Heart left ventricle (tissue), 16 donors: ENCODE data around the gene C2CD4C. TPM values are rescaled to one million over a fixed set of nuclear protein-coding genes. Genes with fewer than 3 reads are reported as not detected.

Experiments
- ATAC-seq, 4 donors: fragments of 200-7000 bp; cut with Tn5 transposase; one replicate each; pipeline ENCODE4 v1.9.1; 2020 to 2022; ENCODE audit warnings: moderate library complexity in 4 of 4, mild to moderate bottlenecking in 3 of 4, moderate number of reproducible peaks in 1 of 4
- DNase-seq, 5 donors: peaks; one replicate each; pipeline ENCODE4 v3.0.0-alpha.2; 2020
- H3K27ac ChIP-seq, 12 donors: fragments of 200-600 bp; sonication (generic) in 4 of 12; one replicate each; pipeline versions ENCODE4 v1.5.0 to v1.8.0; 2016 to 2022; ENCODE audit warnings: mild to moderate bottlenecking in 2 of 12
- H3K27me3 ChIP-seq, 9 donors: fragments of 200-600 bp; sonication (generic) in 2 of 9; one replicate each; pipeline versions ENCODE4 v1.5.1 to v1.8.0; 2016 to 2022; ENCODE audit warnings: mild to moderate bottlenecking in 3 of 9
- H3K36me3 ChIP-seq, 9 donors: fragments of 200-600 bp; sonication (generic) in 2 of 9; one replicate each; pipeline versions ENCODE4 v1.5.0 to v1.8.0; 2018 to 2022; ENCODE audit warnings: mild to moderate bottlenecking in 2 of 9
- H3K4me1 ChIP-seq, 12 donors: fragments of 200-600 bp; sonication (generic) in 4 of 12; one replicate each; pipeline versions ENCODE4 v1.5.0 to v1.8.0; 2016 to 2022; ENCODE audit warnings: mild to moderate bottlenecking in 3 of 12
- H3K4me3 ChIP-seq, 12 donors: fragments of 200-600 bp; sonication (generic) in 4 of 12; one replicate each; pipeline versions ENCODE4 v1.5.0 to v1.8.0; 2017 to 2022; ENCODE audit warnings: mild to moderate bottlenecking in 9 of 12, moderate library complexity in 4 of 12
- H3K9me3 ChIP-seq, 12 donors: fragments of 200-600 bp; sonication (generic) in 4 of 12; one replicate each; pipeline versions ENCODE4 v1.5.0 to v1.8.0; 2016 to 2022; ENCODE audit warnings: mild to moderate bottlenecking in 1 of 12
- CTCF ChIP-seq, 12 donors: fragments of 200-600 bp; sonication (generic) in 4 of 12; IDR thresholded peaks; one replicate each; pipeline versions ENCODE4 v1.5.0 to v1.8.0; 2018 to 2022; ENCODE audit warnings: antibody characterized with exemption in 12 of 12, mild to moderate bottlenecking in 5 of 12
- POLR2A ChIP-seq, 2 donors: fragments of 450-650 bp; IDR thresholded peaks; one replicate each; pipeline ENCODE4 v1.6.1; 2017; ENCODE audit warnings: antibody characterized with exemption in 2 of 2, mild to moderate bottlenecking in 2 of 2, moderate library complexity in 2 of 2
- WGBS, 4 donors: extraction: QIAGEN DNeasy Blood & Tissue Kit in 2 of 4; methylation state at CpG; one replicate each; pipeline versions ENCODE4 v1.1.5 to v1.1.7; 2013 to 2018; 5-methylcytosine and 5-hydroxymethylcytosine counted together
- intact Hi-C, 10 donors: fragments of 100-400 bp; cut with DNase I; formaldehyde crosslinking; loops; one replicate each; pipeline versions ENCODE4 v1.11.1 to v1.14.2; 2022
- polyA plus RNA-seq, 2 donors: library from polyadenylated mRNA; stranded (reverse); fragments of 200-250 nt; gene quantifications; one replicate each; pipeline ENCODE4 v1.2.3, GENCODE V29; 2013
- total RNA-seq, 9 donors: library from RNA; depleted of rRNA in 2 of 9; stranded (reverse); fragments of >200 nt in 2 of 9; fragmentation: NEBNext Ultra II Directional in 3 of 9; extraction: Animal tissue kit (Norgen Biotek cat#: 25700) in 3 of 9; gene quantifications; one replicate each; pipeline versions ENCODE4 v1.1.0 to v1.2.4, GENCODE V29; 2016 to 2023
- donor health status: ischemic (EF 13 %, LVEDD 7.1; RV severe dilation, severe dysfunction).
- donor health status: healthy with polysubstance abuse.
- donor health status: DM: no; HTN: yes; CAD: no.
- donor health status: DM: no; HTN: no; CAD: no.
- donor health status: ischemic (EF 25% LVEDD 6.9; RV normal size, moderate dysfunction).
- donor health status: ischemic (EF 25% LVEDD 5.7; RV mildly dilated, moderate dysfunction).
- donor health status: healthy.
- donor health status: DM: yes; HTN: yes; CAD: no.
- donor health status: ischemic (EF 35%, LVEDD 5.7; RV mildly dilated, moderate dysfunction).
- donor health status: nonischemic (EF 11% LVEDD 7.7; RV severe dilation, severe dysfunction).
- donor health status: DM: yes; HTN: yes; CAD: no.
- donor health status: PGD.
- donor health status: ischemic (EF 29% LVEDD 5.4; RV normal size, mild dysfunction).
- donor health status: nonischemic (EF 23%, LVEDD 6.1; RV moderate dilation, normal function).

C2CD4C gene
- total and polyA plus RNA-seq, 11 donors, result 0.12 to 2.2 (median 1.3) TPM

DNA sequence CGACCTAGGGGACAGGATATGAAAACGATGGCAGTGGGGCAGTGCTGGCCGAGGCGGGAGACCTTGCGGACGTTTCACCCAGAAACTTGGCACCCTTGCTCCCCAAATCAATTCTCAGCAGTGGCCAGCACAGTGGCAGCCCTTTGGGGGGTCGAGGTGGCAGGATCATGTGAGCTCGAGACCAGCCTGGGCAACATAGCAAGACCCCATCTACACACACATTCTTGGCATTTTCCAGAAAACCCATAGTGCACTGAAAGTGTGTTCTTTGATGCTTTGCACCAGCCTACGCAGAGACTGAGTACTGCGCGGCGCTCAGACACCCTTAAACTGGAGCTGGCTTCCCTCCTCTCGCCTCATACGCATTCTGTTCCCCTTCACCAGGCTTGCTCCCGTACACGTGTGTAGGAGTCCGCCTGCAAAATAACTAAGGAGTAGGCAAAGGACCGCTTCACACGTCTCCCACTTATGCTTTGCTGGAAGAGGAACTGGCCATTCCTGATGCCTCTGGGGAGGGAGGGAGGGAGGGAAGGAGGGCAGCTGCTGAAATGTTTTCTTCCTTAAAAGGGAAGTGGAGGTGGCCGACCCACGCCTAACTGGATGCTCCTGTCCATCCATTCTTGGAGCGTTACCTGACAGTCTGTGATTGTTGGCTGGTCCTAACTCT is 40.9 kb downstream of the C2CD4C start:
- H3K9me3 ChIP-seq, result no peaks in the 10 kb centered on the region
- intact Hi-C loops, result no loop called here
- no peaks in the 10 kb centered on the region for H3K36me3 ChIP-seq
- no peak overlapping the region for H3K27ac ChIP-seq
- H3K27me3 ChIP-seq, result peaks cover 0 to 28% (median 1%) of the 10 kb centered on the region in 9 donors
- no peak for ATAC-seq
- no peak overlapping the region for H3K4me3 ChIP-seq
- TF ChIP-seq CTCF (IDR thresholded peaks at IDR 0.05), result no peak
- TF ChIP-seq POLR2A (IDR thresholded peaks at IDR 0.05), result no peak
- H3K4me1 ChIP-seq, result peaks cover 0 to 18% (median 13%) of the 10 kb centered on the region in 12 donors
- WGBS, 4 donors, result 65 to 71% (median 68%) methylated on average over 22 of the region's 22 CpGs
- peak in 1 of 5 donors; percentile 25 for DNase-seq

- ATAC-seq (no peak), DNase-seq (peak in 1 of 5 donors; percentile 42)
- Histone ChIP-seq H3K36me3 (no peaks in the 10 kb centered on the region), H3K4me3 (no peak overlapping the region), H3K27ac (no peak overlapping the region), H3K27me3 (peaks cover 0 to 24% (median 0%) of the 10 kb centered on the region in 9 donors), H3K9me3 (no peaks in the 10 kb centered on the region), H3K4me1 (peaks cover 0 to 12% (median 10%) of the 10 kb centered on the region in 12 donors)
- WGBS, 4 donors, result 86 to 91% (median 90%) methylated on average over 14 of the region's 14 CpGs
- intact Hi-C loops, result no loop called here
- TF ChIP-seq CTCF (IDR thresholded peaks at IDR 0.05) (no peak), POLR2A (IDR thresholded peaks at IDR 0.05) (no peak)
Observed at GRCh38 chr19:367561-367960, 41.4 kb downstream of the C2CD4C start.

GRCh38 chr19:366951-367350 is 42.0 kb downstream of the C2CD4C start:
- H3K9me3 ChIP-seq, result no peaks in the 10 kb centered on the region
- no peak for ATAC-seq
- H3K4me3 ChIP-seq, result no peak overlapping the region
- 81 to 93% (median 91%) methylated on average over 8 of the region's 8 CpGs for WGBS, 4 donors
- intact Hi-C loops, result no loop called here
- TF ChIP-seq POLR2A (IDR thresholded peaks at IDR 0.05) (no peak), CTCF (IDR thresholded peaks at IDR 0.05) (no peak)
- peaks cover 0 to 7% (median 5%) of the 10 kb centered on the region in 12 donors for H3K4me1 ChIP-seq
- H3K27ac ChIP-seq, result no peak overlapping the region
- H3K27me3 ChIP-seq, result peaks cover 0 to 20% (median 0%) of the 10 kb centered on the region in 9 donors
- no peaks in the 10 kb centered on the region for H3K36me3 ChIP-seq
- peak in 1 of 5 donors; percentile 43 for DNase-seq

DNA sequence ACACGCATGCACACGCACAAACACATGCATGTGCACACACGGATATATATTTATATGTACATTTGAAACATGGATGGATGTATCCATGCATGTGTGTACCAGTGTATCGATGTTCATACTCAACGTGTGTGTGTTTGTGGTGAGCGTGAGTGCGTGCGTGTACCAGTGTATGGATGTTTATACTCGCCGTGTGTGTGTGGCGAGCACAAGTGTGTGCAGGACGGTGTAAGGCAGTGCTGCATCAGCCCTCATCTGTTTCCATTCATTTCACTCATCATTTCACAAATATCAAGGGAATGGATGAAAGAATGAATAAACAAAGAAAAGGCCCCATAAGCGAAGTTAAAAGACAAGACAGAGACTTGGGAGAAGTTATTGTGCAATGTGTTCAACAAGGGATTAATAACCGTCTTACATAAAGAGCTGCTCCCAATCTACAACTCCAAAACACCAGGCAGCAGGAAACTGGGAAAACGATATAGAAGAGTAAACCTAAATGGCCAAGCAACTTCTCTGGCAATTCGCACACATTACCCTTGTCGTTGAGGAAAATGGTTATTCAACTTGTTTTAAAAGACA is 42.7 kb downstream of the C2CD4C start:
- intact Hi-C loops, result no loop called here
- no peak for TF ChIP-seq POLR2A (IDR thresholded peaks at IDR 0.05)
- TF ChIP-seq CTCF (IDR thresholded peaks at IDR 0.05), result no peak

More for the DNA sequence above, 42.7 kb downstream of the C2CD4C start:
- Histone ChIP-seq H3K9me3 (no peaks in the 10 kb centered on the region), H3K4me1 (peaks cover 0 to under 1% (median 0%) of the 10 kb centered on the region in 12 donors), H3K4me3 (no peak overlapping the region), H3K27me3 (peaks cover 0 to 20% (median 0%) of the 10 kb centered on the region in 9 donors), H3K36me3 (no peaks in the 10 kb centered on the region), H3K27ac (no peak overlapping the region)
- WGBS, 4 donors, result 90 to 94% (median 92%) methylated on average over 17 of the region's 17 CpGs
- DNase-seq (peak in 1 of 5 donors; percentile 1), ATAC-seq (no peak)
